ENCODE data around the gene NYAP1.
"Not testable (repeated sequence)": the region's sequence is repeated elsewhere in the genome, so short reads cannot be mapped to it uniquely, and the experiment has no call there.

Gene NYAP1

GRCh38 chr7:100520138-100520537 is 36.4 kb downstream of the NYAP1 start:
- H4K20me1 ChIP-seq (ENCODE audit: low read depth, low read length), result no peaks in the 10 kb centered on the region
- H3K9ac ChIP-seq (ENCODE audit: low read length), result no peak overlapping the region
- H3K79me2 ChIP-seq (ENCODE audit: insufficient read depth, low read length), result no peaks in the 10 kb centered on the region
- H3K27me3 ChIP-seq (ENCODE audit: low read length), result no peaks in the 10 kb centered on the region
- H3F3A ChIP-seq (ENCODE audit: insufficient read depth), result no peaks in the 10 kb centered on the region
- no peak overlapping the region for H3K4me3 ChIP-seq (ENCODE audit: insufficient read depth, low read length, poor library complexity, severe bottlenecking)
- H3K27ac ChIP-seq (ENCODE audit: low read depth, low read length), result no peak overlapping the region
- no peaks in the 10 kb centered on the region for H3K36me3 ChIP-seq (ENCODE audit: low read length)
- no peaks in the 10 kb centered on the region for H3K9me2 ChIP-seq (replicated peaks; ENCODE audit: insufficient read depth, low read length)
- no peaks in the 10 kb centered on the region for H3K9me3 ChIP-seq (ENCODE audit: insufficient read depth, low read length)
- H3K4me2 ChIP-seq (ENCODE audit: low read depth, low read length, poor library complexity, severe bottlenecking), result no peak overlapping the region
- TF ChIP-seq EZH2phosphoT487 (conservative IDR thresholded peaks at IDR 0.05; ENCODE audit: low read length) (no peak), CTCF (IDR thresholded peaks at IDR 0.05; ENCODE audit: insufficient read depth, low read length, poor library complexity, severe bottlenecking) (no peak)
- no peak overlapping the region for H2AFZ ChIP-seq (ENCODE audit: low read depth, low read length, severe bottlenecking)

- no peak overlapping the region for H3K9ac ChIP-seq (ENCODE audit: low read length)
- no peaks in the 10 kb centered on the region for H3K79me2 ChIP-seq (ENCODE audit: insufficient read depth, low read length)
- no peaks in the 10 kb centered on the region for H3F3A ChIP-seq (ENCODE audit: insufficient read depth)
- no peaks in the 10 kb centered on the region for H3K36me3 ChIP-seq (ENCODE audit: low read length)
- H3K4me2 ChIP-seq (ENCODE audit: low read depth, low read length, poor library complexity, severe bottlenecking), result no peak overlapping the region
- H3K27ac ChIP-seq (ENCODE audit: low read depth, low read length), result no peak overlapping the region
- H2AFZ ChIP-seq (ENCODE audit: low read depth, low read length, severe bottlenecking), result no peak overlapping the region
- H3K9me2 ChIP-seq (replicated peaks; ENCODE audit: insufficient read depth, low read length), result no peaks in the 10 kb centered on the region
- H4K20me1 ChIP-seq (ENCODE audit: low read depth, low read length), result no peaks in the 10 kb centered on the region
- H3K9me3 ChIP-seq (ENCODE audit: insufficient read depth, low read length), result no peaks in the 10 kb centered on the region
- H3K27me3 ChIP-seq (ENCODE audit: low read length), result no peaks in the 10 kb centered on the region
- TF ChIP-seq CTCF (IDR thresholded peaks at IDR 0.05; ENCODE audit: insufficient read depth, low read length, poor library complexity, severe bottlenecking), result no peak
- TF ChIP-seq EZH2phosphoT487 (conservative IDR thresholded peaks at IDR 0.05; ENCODE audit: low read length), result no peak
- H3K4me3 ChIP-seq (ENCODE audit: insufficient read depth, low read length, poor library complexity, severe bottlenecking), result no peak overlapping the region
Observed at GRCh38 chr7:100521076-100521475, 37.3 kb downstream of the NYAP1 start.

GRCh38 chr7:100521909-100522593 is 38.3 kb downstream of the NYAP1 start:
- H3F3A ChIP-seq (ENCODE audit: insufficient read depth); H3K4me3 ChIP-seq (ENCODE audit: insufficient read depth, low read length, poor library complexity, severe bottlenecking); H3K4me2 ChIP-seq (ENCODE audit: low read depth, low read length, poor library complexity, severe bottlenecking); H3K27ac ChIP-seq (ENCODE audit: low read depth, low read length); H3K9ac ChIP-seq (ENCODE audit: low read length); H2AFZ ChIP-seq (ENCODE audit: low read depth, low read length, severe bottlenecking); H3K9me2 ChIP-seq (replicated peaks; ENCODE audit: insufficient read depth, low read length); H3K36me3 ChIP-seq (ENCODE audit: low read length); H3K79me2 ChIP-seq (ENCODE audit: insufficient read depth, low read length); H3K9me3 ChIP-seq (ENCODE audit: insufficient read depth, low read length); H3K27me3 ChIP-seq (ENCODE audit: low read length); H4K20me1 ChIP-seq (ENCODE audit: low read depth, low read length): not testable (repeated sequence)

GRCh38 chr7:100523192-100523591 is 39.5 kb downstream of the NYAP1 start:
- H3K9me3 ChIP-seq (ENCODE audit: insufficient read depth, low read length); H3K9me2 ChIP-seq (replicated peaks; ENCODE audit: insufficient read depth, low read length); H3K4me2 ChIP-seq (ENCODE audit: low read depth, low read length, poor library complexity, severe bottlenecking); H3K79me2 ChIP-seq (ENCODE audit: insufficient read depth, low read length); H3K27ac ChIP-seq (ENCODE audit: low read depth, low read length); H3K4me3 ChIP-seq (ENCODE audit: insufficient read depth, low read length, poor library complexity, severe bottlenecking); H3K9ac ChIP-seq (ENCODE audit: low read length); H4K20me1 ChIP-seq (ENCODE audit: low read depth, low read length); H3K36me3 ChIP-seq (ENCODE audit: low read length); H3F3A ChIP-seq (ENCODE audit: insufficient read depth); H2AFZ ChIP-seq (ENCODE audit: low read depth, low read length, severe bottlenecking); H3K27me3 ChIP-seq (ENCODE audit: low read length): not testable (repeated sequence)

- H3K27me3 ChIP-seq (ENCODE audit: low read length); H3K36me3 ChIP-seq (ENCODE audit: low read length); H3F3A ChIP-seq (ENCODE audit: insufficient read depth); H4K20me1 ChIP-seq (ENCODE audit: low read depth, low read length); H3K9me2 ChIP-seq (replicated peaks; ENCODE audit: insufficient read depth, low read length); H2AFZ ChIP-seq (ENCODE audit: low read depth, low read length, severe bottlenecking); H3K9me3 ChIP-seq (ENCODE audit: insufficient read depth, low read length); H3K4me2 ChIP-seq (ENCODE audit: low read depth, low read length, poor library complexity, severe bottlenecking); H3K27ac ChIP-seq (ENCODE audit: low read depth, low read length); H3K9ac ChIP-seq (ENCODE audit: low read length); H3K79me2 ChIP-seq (ENCODE audit: insufficient read depth, low read length); H3K4me3 ChIP-seq (ENCODE audit: insufficient read depth, low read length, poor library complexity, severe bottlenecking): not testable (repeated sequence)
Observed at GRCh38 chr7:100528108-100528866, 44.6 kb downstream of the NYAP1 start.

Data from SU-DHL-6 (cell line).